DMS53 (cell line): ENCODE results near the gene KLRF1.
"Not testable (repeated sequence)": the region's sequence is repeated elsewhere in the genome, so short reads cannot be mapped to it uniquely, and the experiment has no call there.

Experiments
- DNase-seq: peaks from one replicate; lab custom pipeline; 2025; lab: John Stamatoyannopoulos, UW

Gene KLRF1

GRCh38 chr12:9870286-9870866 lies 43.1 kb downstream of the KLRF1 start:
- DNase-seq, result peak; percentile 68

- no peak for DNase-seq
Measured at GRCh38 chr12:9872162-9872561, 44.9 kb downstream of the KLRF1 start.

- no peak for DNase-seq
Measured at GRCh38 chr12:9872742-9873141, 45.5 kb downstream of the KLRF1 start.

- not testable (repeated sequence) for DNase-seq
Measured at GRCh38 chr12:9876120-9876519, 48.8 kb downstream of the KLRF1 start.

- no peak for DNase-seq
Measured at GRCh38 chr12:9880532-9881078, 53.3 kb downstream of the KLRF1 start.

GRCh38 chr12:9881246-9881645 lies 54.0 kb downstream of the KLRF1 start, which contains the start of gene KLRF2:
Gene KLRF2 (plus strand): TSS chr12:9881489. CDS start chr12:9881596, 107 bp downstream.
- no peak for DNase-seq

GRCh38 chr12:9881988-9882387 lies 54.7 kb downstream of the KLRF1 start:
- DNase-seq, result no peak

- DNase-seq, result peak; percentile 25
Measured at GRCh38 chr12:9883175-9883574, 55.9 kb downstream of the KLRF1 start.

- DNase-seq, result peak; percentile 46
Measured at GRCh38 chr12:9888665-9889273, 61.5 kb downstream of the KLRF1 start.
